Astrocyte (in vitro differentiated cells and primary cell): ENCODE data around the gene PDZD2. TPM values are rescaled to one million over a fixed set of nuclear protein-coding genes. Genes with fewer than 3 reads are reported as not detected.

Experiments used
- DNase-seq: peaks from one replicate; pipeline ENCODE4 v3.0.0-alpha.2; 2010; ENCODE audit warnings: low read depth
- FAIRE-seq: peaks from 2 replicates; lab custom pipeline; 2011; peaks lifted over from hg19 to GRCh38; lab: Jason Lieb, UNC
- H2AFZ ChIP-seq: 2 replicates; pipeline ENCODE4 v1.6.0; 2012; ENCODE audit warnings: low read depth, low read length, inconsistent platforms
- H3K27ac ChIP-seq: 2 replicates; pipeline ENCODE4 v1.5.1; 2011; ENCODE audit warnings: low read depth, low read length, inconsistent platforms
- H3K27me3 ChIP-seq: 2 replicates; pipeline ENCODE4 v1.6.0; 2011; ENCODE audit warnings: low read length, inconsistent platforms; ENCODE audit not compliant: insufficient read depth
- H3K36me3 ChIP-seq: 2 replicates; pipeline ENCODE4 v1.5.1; 2011; ENCODE audit warnings: low read length, inconsistent platforms; ENCODE audit not compliant: insufficient read depth
- H3K4me1 ChIP-seq: 2 replicates; pipeline ENCODE4 v1.5.1; 2011; ENCODE audit warnings: low read length, inconsistent platforms; ENCODE audit not compliant: insufficient read depth
- H3K4me2 ChIP-seq: 2 replicates; pipeline ENCODE4 v1.6.0; 2012; ENCODE audit warnings: low read length, inconsistent platforms
- H3K4me3 ChIP-seq: 2 replicates; pipeline ENCODE4 v1.5.1; 2011; ENCODE audit warnings: low read depth, mild to moderate bottlenecking, low read length, inconsistent platforms; ENCODE audit not compliant: insufficient read depth
- H3K79me2 ChIP-seq: 2 replicates; pipeline ENCODE4 v1.6.0; 2012; ENCODE audit warnings: mild to moderate bottlenecking, low read length, inconsistent platforms; ENCODE audit not compliant: insufficient read depth
- H3K9ac ChIP-seq: 2 replicates; pipeline ENCODE4 v1.6.0; 2012; ENCODE audit warnings: mild to moderate bottlenecking, low read length, inconsistent platforms
- H3K9me3 ChIP-seq: 2 replicates; pipeline ENCODE4 v1.5.1; 2012; ENCODE audit warnings: low read depth, mild to moderate bottlenecking, low read length, inconsistent platforms; ENCODE audit not compliant: insufficient read depth
- H4K20me1 ChIP-seq: 2 replicates; pipeline ENCODE4 v1.6.0; 2012; ENCODE audit warnings: low read length, inconsistent platforms; ENCODE audit not compliant: insufficient read depth
- H3K27ac Mint-ChIP-seq: one replicate; pipeline ENCODE4 v1.8.0; 2021; ENCODE audit warnings: mild to moderate bottlenecking, mixed read lengths; ENCODE audit not compliant: unreplicated experiment
- H3K27me3 Mint-ChIP-seq: one replicate; pipeline ENCODE4 v1.8.0; 2021; ENCODE audit warnings: low read depth, mixed read lengths; ENCODE audit not compliant: unreplicated experiment
- H3K36me3 Mint-ChIP-seq: one replicate; pipeline ENCODE4 v1.8.0; 2021; ENCODE audit warnings: low read depth, mixed read lengths; ENCODE audit not compliant: unreplicated experiment
- H3K4me1 Mint-ChIP-seq: one replicate; pipeline ENCODE4 v1.8.0; 2021; ENCODE audit warnings: low read depth, mixed read lengths; ENCODE audit not compliant: unreplicated experiment
- H3K4me3 Mint-ChIP-seq: one replicate; pipeline ENCODE4 v1.8.0; 2021; ENCODE audit warnings: mild to moderate bottlenecking, moderate library complexity, mixed read lengths; ENCODE audit not compliant: unreplicated experiment
- H3K9me3 Mint-ChIP-seq: one replicate; pipeline ENCODE4 v1.8.0; 2021; ENCODE audit warnings: mild to moderate bottlenecking, mixed read lengths; ENCODE audit not compliant: unreplicated experiment
- EZH2 ChIP-seq: IDR thresholded peaks from 2 replicates; pipeline ENCODE4 v1.6.1; 2012; ENCODE audit warnings: mild to moderate bottlenecking, low read length, inconsistent platforms; ENCODE audit not compliant: insufficient read depth
- microRNA-seq: library from miRNA; unstranded; fragments of <30 nt; microRNA quantifications from one replicate; pipeline ENCODE4 v1.2.0, GENCODE V29; 2020
- total RNA-seq: library from RNA; stranded (reverse); gene quantifications from 2 replicates; pipeline ENCODE4 v1.2.1, GENCODE V29; 2021
- TF ChIP-seq, protein P1 (sequence below): IDR thresholded peaks from 2 replicates; pipeline ENCODE4 v1.5.1; 2011; ENCODE audit warnings: low read depth, mild to moderate bottlenecking, inconsistent platforms, low read length, moderate library complexity; ENCODE audit not compliant: insufficient read depth

PDZD2 gene
- total RNA-seq, 1 donor from 2014 or later: 10.3 TPM

DNA sequence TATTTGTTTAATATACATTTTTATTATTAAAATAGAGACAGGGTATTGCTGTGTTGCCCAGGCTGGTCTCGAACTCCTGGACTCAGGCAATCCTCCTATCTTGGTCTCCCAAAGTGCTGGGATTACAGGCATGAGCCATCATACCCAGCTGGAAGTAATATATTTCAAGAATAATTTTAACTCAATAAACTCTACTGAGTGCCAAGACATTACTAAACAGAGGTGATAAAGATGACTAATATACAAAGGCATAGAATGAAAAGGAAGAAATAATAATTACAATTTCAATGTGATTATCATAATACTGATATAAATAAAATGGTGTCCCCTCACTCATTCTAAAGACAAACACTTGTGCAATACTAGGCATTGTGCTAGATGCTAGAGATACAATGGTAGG, 521.3 kb downstream of the PDZD2 start:
- Histone ChIP-seq H3K36me3 (no peaks in the 10 kb centered on the region), H3K4me1 (no peaks in the 10 kb centered on the region), H2AFZ (no peak overlapping the region), H3K4me3 (no peak overlapping the region), H3K27ac (no peak overlapping the region), H3K9me3 (no peaks in the 10 kb centered on the region), H4K20me1 (peaks cover 86% of the 10 kb centered on the region), H3K27me3 (no peaks in the 10 kb centered on the region), H3K79me2 (peaks cover 95% of the 10 kb centered on the region), H3K4me2 (no peak overlapping the region), H3K9ac (no peak overlapping the region)
- FAIRE-seq (no peak), DNase-seq (no peak)
- TF ChIP-seq, protein P1, sequence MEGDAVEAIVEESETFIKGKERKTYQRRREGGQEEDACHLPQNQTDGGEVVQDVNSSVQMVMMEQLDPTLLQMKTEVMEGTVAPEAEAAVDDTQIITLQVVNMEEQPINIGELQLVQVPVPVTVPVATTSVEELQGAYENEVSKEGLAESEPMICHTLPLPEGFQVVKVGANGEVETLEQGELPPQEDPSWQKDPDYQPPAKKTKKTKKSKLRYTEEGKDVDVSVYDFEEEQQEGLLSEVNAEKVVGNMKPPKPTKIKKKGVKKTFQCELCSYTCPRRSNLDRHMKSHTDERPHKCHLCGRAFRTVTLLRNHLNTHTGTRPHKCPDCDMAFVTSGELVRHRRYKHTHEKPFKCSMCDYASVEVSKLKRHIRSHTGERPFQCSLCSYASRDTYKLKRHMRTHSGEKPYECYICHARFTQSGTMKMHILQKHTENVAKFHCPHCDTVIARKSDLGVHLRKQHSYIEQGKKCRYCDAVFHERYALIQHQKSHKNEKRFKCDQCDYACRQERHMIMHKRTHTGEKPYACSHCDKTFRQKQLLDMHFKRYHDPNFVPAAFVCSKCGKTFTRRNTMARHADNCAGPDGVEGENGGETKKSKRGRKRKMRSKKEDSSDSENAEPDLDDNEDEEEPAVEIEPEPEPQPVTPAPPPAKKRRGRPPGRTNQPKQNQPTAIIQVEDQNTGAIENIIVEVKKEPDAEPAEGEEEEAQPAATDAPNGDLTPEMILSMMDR: no peak
- no peak for TF ChIP-seq EZH2
- H3K27me3 Mint-ChIP-seq: no peaks in the 10 kb centered on the region
- H3K27ac Mint-ChIP-seq: no peak overlapping the region
- H3K4me3 Mint-ChIP-seq: no peak overlapping the region
- no peaks in the 10 kb centered on the region for H3K9me3 Mint-ChIP-seq
- no peaks in the 10 kb centered on the region for H3K4me1 Mint-ChIP-seq
- no peaks in the 10 kb centered on the region for H3K36me3 Mint-ChIP-seq

Small RNA genes lying within 50 kb of the gene (microRNA-seq; reads per million reads assigned to microRNA genes)
- not detected for gene MIR4279

Other genes starting within 250 kb of the PDZD2 start
- gene DROSHA, start 107.0 kb upstream of the PDZD2 start, total RNA-seq: 50.6 and 56.5 TPM in 2 replicates
- gene C5orf22, start 106.8 kb upstream of the PDZD2 start, total RNA-seq: 25.9 and 26.5 TPM in 2 replicates